ENCODE measurements around the gene GCSAML. TPM values are rescaled to one million over a fixed set of nuclear protein-coding genes. Genes with fewer than 3 reads are reported as not detected.
A peak's percentile ranks its signal among the peaks of the same experiment; 100 is the strongest.

Gene GCSAML
- total and polyA plus RNA-seq, 9 of the 15 experiments (the other 6 are each of a cell fraction or from before 2014, with no cell fraction given) = 0.01 TPM; not detected in 8

DNA sequence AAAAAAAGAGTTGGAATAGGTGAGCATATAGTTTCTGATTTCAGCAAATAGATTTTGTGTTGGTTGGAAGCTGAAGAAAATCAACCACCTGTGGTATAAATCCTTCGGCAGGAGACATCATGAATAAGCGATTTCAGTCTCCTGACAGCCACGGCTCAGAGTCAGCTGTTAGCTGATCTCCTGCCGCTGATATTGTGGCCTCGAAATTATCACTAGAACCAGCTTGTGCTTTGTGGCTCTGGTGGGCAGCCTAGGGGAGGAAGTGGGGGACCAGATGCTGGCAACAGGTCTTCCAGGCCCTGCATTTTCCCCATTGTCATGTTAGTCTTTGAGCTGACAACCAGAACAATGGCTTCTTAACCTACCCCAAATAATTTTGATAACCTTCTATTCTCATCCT lies 842 bp upstream of the GCSAML start (continued):
- TF ChIP-seq, protein P1, sequence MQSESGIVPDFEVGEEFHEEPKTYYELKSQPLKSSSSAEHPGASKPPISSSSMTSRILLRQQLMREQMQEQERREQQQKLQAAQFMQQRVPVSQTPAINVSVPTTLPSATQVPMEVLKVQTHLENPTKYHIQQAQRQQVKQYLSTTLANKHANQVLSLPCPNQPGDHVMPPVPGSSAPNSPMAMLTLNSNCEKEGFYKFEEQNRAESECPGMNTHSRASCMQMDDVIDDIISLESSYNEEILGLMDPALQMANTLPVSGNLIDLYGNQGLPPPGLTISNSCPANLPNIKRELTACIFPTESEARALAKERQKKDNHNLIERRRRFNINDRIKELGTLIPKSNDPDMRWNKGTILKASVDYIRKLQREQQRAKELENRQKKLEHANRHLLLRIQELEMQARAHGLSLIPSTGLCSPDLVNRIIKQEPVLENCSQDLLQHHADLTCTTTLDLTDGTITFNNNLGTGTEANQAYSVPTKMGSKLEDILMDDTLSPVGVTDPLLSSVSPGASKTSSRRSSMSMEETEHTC (IDR thresholded peaks at IDR 0.05) = 0 out of 2 replicates have a peak, but pooled peaks have one; percentile 11
- TF ChIP-seq ESRRA (IDR thresholded peaks at IDR 0.05; ENCODE audit: borderline replicate concordance, low read depth) (peak; percentile 36; the same call in 1 of the 2 replicates), ZNF589 (CRISPR knock-in tag; IDR thresholded peaks at IDR 0.05; ENCODE audit: low read depth) (no peak), THRAP3 (IDR thresholded peaks at IDR 0.05; ENCODE audit: borderline replicate concordance) (no peak), RBM39 (optimal IDR thresholded peaks at IDR 0.05; ENCODE audit: low read depth, low read length) (no peak), MTA2 (IDR thresholded peaks at IDR 0.05; ENCODE audit: low read depth) (no peak; the same call in 1 of the 2 replicates), SPI1 (IDR thresholded peaks at IDR 0.05; ENCODE audit: borderline replicate concordance, low read depth, low read length) (peak; percentile 89), ILF3 (IDR thresholded peaks at IDR 0.05; ENCODE audit: borderline replicate concordance) (no peak), RNF2 (IDR thresholded peaks at IDR 0.05) (peak; percentile 47; the same call in 1 of the 2 replicates), NFXL1 (CRISPR knock-in tag; IDR thresholded peaks at IDR 0.05) (no peak), LCOR (CRISPR knock-in tag; IDR thresholded peaks at IDR 0.05) (peak; percentile 49; the same call in 1 of the 2 replicates), KDM1A (IDR thresholded peaks at IDR 0.05) (no peak), RHOXF2B (CRISPR knock-in tag; conservative IDR thresholded peaks at IDR 0.05) (no peak), EP300 (IDR thresholded peaks at IDR 0.05; ENCODE audit: low read length) (peak; percentile 36), GABPB2 (CRISPR knock-in tag; conservative IDR thresholded peaks at IDR 0.05) (no peak), BRCA1 (IDR thresholded peaks at IDR 0.05) (no peak), BRCA1 (CRISPR knock-in tag; IDR thresholded peaks at IDR 0.05) (no peak), KLF1 (tag; IDR thresholded peaks at IDR 0.05) (no peak), POLR2H (tag; IDR thresholded peaks at IDR 0.05; ENCODE audit: low read depth) (no peak), MAFK (IDR thresholded peaks at IDR 0.05; ENCODE audit: low read length) (no peak), ZNF583 (CRISPR knock-in tag; IDR thresholded peaks at IDR 0.05) (peak; percentile 41; the same call in 1 of the 2 replicates), BCL6 (CRISPR knock-in tag; IDR thresholded peaks at IDR 0.05) (peak; percentile 43; the same call in 1 of the 2 replicates), EP400 (IDR thresholded peaks at IDR 0.05) (no peak), CTBP1 (IDR thresholded peaks at IDR 0.05; ENCODE audit: borderline replicate concordance) (peak; percentile 24; the same call in 1 of the 2 replicates), RUNX1 (IDR thresholded peaks at IDR 0.05; ENCODE audit: low read depth) (peak; percentile 65; the same call in 1 of the 2 replicates), SOX6 (IDR thresholded peaks at IDR 0.05) (peak; percentile 79)
- TF ChIP-seq, protein P2, sequence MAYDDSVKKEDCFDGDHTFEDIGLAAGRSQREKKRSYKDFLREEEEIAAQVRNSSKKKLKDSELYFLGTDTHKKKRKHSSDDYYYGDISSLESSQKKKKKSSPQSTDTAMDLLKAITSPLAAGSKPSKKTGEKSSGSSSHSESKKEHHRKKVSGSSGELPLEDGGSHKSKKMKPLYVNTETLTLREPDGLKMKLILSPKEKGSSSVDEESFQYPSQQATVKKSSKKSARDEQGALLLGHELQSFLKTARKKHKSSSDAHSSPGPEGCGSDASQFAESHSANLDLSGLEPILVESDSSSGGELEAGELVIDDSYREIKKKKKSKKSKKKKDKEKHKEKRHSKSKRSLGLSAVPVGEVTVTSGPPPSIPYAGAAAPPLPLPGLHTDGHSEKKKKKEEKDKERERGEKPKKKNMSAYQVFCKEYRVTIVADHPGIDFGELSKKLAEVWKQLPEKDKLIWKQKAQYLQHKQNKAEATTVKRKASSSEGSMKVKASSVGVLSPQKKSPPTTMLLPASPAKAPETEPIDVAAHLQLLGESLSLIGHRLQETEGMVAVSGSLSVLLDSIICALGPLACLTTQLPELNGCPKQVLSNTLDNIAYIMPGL (CRISPR knock-in tag; IDR thresholded peaks at IDR 0.05) = no peak
- TF ChIP-seq, protein P3, sequence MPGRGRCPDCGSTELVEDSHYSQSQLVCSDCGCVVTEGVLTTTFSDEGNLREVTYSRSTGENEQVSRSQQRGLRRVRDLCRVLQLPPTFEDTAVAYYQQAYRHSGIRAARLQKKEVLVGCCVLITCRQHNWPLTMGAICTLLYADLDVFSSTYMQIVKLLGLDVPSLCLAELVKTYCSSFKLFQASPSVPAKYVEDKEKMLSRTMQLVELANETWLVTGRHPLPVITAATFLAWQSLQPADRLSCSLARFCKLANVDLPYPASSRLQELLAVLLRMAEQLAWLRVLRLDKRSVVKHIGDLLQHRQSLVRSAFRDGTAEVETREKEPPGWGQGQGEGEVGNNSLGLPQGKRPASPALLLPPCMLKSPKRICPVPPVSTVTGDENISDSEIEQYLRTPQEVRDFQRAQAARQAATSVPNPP (IDR thresholded peaks at IDR 0.05; ENCODE audit: borderline replicate concordance, insufficient read depth, insufficient read length) = no peak
- TF ChIP-seq, protein P4, sequence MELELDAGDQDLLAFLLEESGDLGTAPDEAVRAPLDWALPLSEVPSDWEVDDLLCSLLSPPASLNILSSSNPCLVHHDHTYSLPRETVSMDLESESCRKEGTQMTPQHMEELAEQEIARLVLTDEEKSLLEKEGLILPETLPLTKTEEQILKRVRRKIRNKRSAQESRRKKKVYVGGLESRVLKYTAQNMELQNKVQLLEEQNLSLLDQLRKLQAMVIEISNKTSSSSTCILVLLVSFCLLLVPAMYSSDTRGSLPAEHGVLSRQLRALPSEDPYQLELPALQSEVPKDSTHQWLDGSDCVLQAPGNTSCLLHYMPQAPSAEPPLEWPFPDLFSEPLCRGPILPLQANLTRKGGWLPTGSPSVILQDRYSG (tag; conservative IDR thresholded peaks at IDR 0.05; ENCODE audit: low read depth) = no peak
